ENCODE data around the gene NOX3.

DNA sequence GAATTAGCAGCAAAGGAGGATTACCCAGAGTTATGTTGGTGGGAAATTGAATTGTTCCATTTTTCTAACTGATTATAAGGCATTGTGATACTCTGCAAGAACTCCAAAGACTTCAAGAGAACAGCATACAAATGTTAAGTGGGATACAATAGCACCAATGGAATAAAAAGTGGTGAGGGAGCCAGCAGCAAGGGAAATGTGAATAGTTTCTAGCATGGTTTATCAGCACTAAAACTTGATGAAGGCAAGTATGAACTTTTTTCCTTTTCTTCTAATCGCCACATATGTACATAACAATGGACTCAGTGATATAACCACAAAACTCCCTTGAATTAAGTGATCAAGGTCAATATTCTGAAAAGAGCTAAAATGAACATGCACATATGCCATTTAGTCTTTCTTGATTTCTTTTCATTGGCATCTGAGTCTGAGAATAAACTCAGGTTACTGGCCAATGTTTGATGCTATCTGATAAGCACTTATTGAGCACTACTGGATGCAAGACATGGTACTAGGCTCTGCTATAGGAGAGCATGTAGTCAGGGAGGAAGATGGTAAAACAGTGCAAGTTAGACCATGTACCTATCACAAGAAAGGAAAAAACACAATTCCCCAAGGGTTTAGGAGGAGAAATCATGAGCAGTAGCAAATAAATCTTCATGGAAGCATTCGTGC lies 36.6 kb upstream of the NOX3 start:
- TF ChIP-seq, protein P1, sequence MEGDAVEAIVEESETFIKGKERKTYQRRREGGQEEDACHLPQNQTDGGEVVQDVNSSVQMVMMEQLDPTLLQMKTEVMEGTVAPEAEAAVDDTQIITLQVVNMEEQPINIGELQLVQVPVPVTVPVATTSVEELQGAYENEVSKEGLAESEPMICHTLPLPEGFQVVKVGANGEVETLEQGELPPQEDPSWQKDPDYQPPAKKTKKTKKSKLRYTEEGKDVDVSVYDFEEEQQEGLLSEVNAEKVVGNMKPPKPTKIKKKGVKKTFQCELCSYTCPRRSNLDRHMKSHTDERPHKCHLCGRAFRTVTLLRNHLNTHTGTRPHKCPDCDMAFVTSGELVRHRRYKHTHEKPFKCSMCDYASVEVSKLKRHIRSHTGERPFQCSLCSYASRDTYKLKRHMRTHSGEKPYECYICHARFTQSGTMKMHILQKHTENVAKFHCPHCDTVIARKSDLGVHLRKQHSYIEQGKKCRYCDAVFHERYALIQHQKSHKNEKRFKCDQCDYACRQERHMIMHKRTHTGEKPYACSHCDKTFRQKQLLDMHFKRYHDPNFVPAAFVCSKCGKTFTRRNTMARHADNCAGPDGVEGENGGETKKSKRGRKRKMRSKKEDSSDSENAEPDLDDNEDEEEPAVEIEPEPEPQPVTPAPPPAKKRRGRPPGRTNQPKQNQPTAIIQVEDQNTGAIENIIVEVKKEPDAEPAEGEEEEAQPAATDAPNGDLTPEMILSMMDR (IDR thresholded peaks at IDR 0.05; ENCODE audit: low read length), result no peak
- TF ChIP-seq EZH2 (optimal IDR thresholded peaks at IDR 0.05; ENCODE audit: low read depth, low read length) (no peak), EZH2phosphoT487 (IDR thresholded peaks at IDR 0.05; ENCODE audit: low read length) (no peak)

Measured in MM.1S (cell line).